LNCaP clone FGC (cell line): ENCODE results near the gene GNB1L.

Experiments used
- DNase-seq: peaks from one replicate; pipeline ENCODE4 v3.0.0-alpha.2; 2011; ENCODE audit warnings: low read depth
- H3K4me3 ChIP-seq: 2 replicates; pipeline ENCODE4 v1.5.1; 2011; ENCODE audit warnings: mild to moderate bottlenecking, low read depth, low read length, control low read depth
- CTCF ChIP-seq: IDR thresholded peaks from 2 replicates; pipeline ENCODE4 v1.5.1; 2012; ENCODE audit warnings: mild to moderate bottlenecking; ENCODE audit not compliant: control insufficient read depth, insufficient read depth; ENCODE audit errors: extremely low read depth

Gene GNB1L

GRCh38 chr22:19750507-19751490 lies 103.9 kb downstream of the GNB1L start:
- no peak for TF ChIP-seq CTCF
- H3K4me3 ChIP-seq = no peak overlapping the region
- DNase-seq = no peak

GRCh38 chr22:19749876-19750275 lies 104.8 kb downstream of the GNB1L start:
- TF ChIP-seq CTCF = no peak
- DNase-seq = no peak
- H3K4me3 ChIP-seq = no peak overlapping the region

- TF ChIP-seq CTCF = no peak
- no peak overlapping the region for H3K4me3 ChIP-seq
- no peak for DNase-seq
Measured at GRCh38 chr22:19748991-19749664, 105.5 kb downstream of the GNB1L start.

GRCh38 chr22:19748139-19748538 lies 106.5 kb downstream of the GNB1L start:
- TF ChIP-seq CTCF = no peak
- no peak for DNase-seq
- H3K4me3 ChIP-seq = no peak overlapping the region

GRCh38 chr22:19747551-19747950 lies 107.1 kb downstream of the GNB1L start:
- TF ChIP-seq CTCF = no peak
- DNase-seq = no peak
- H3K4me3 ChIP-seq = no peak overlapping the region

GRCh38 chr22:19746726-19747125 lies 107.9 kb downstream of the GNB1L start:
- no peak for DNase-seq
- no peak overlapping the region for H3K4me3 ChIP-seq
- no peak for TF ChIP-seq CTCF
